Vagina (tissue), 2 donors: ENCODE results near the gene MYNN.

Experiments used
- CTCF ChIP-seq, 3 experiments: fragments of 450-650 bp in 2 of 3; fragments of 200-600 bp in 1 of 3; sonication (generic) in 1 of 3; IDR thresholded peaks; one replicate each; pipeline ENCODE4 v1.5.1; 2017 to 2019; ENCODE audit warnings: antibody characterized with exemption in 3 of 3, mild to moderate bottlenecking in 2 of 3, moderate library complexity in 2 of 3
- POLR2A ChIP-seq, 2 donors: fragments of 450-650 bp; IDR thresholded peaks; one replicate each; pipeline ENCODE4 v1.6.1; 2017; ENCODE audit warnings: antibody characterized with exemption in 2 of 2, mild to moderate bottlenecking in 2 of 2, moderate library complexity in 2 of 2

DNA sequence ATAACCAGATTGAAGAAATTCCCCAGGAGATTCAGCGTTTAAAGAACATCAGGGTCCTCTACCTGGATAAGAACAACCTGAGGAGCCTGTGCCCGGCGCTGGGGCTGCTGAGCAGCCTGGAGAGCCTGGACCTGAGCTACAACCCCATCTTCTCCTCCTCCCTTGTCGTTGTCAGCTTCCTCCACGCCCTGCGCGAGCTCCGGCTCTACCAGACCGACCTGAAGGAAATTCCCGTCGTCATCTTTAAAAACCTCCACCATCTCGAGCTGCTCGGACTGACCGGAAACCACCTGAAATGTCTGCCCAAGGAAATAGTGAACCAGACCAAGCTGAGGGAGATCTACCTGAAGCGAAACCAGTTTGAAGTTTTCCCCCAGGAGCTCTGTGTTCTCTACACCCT, 48.9 kb downstream of the MYNN start:
- TF ChIP-seq POLR2A (IDR thresholded peaks at IDR 0.05): no peak
- TF ChIP-seq CTCF (IDR thresholded peaks at IDR 0.05): no peak
